GM19351 (cell line): ENCODE results near the gene TAS2R50.

ENCODE experiments used
- ATAC-seq: cut with Tn5 transposase; IDR thresholded peaks from one replicate; pipeline ENCODE4 v1.9.1; 2021; ENCODE audit warnings: mild to moderate bottlenecking, moderate library complexity; ENCODE audit not compliant: unreplicated experiment

TAS2R50 gene

DNA sequence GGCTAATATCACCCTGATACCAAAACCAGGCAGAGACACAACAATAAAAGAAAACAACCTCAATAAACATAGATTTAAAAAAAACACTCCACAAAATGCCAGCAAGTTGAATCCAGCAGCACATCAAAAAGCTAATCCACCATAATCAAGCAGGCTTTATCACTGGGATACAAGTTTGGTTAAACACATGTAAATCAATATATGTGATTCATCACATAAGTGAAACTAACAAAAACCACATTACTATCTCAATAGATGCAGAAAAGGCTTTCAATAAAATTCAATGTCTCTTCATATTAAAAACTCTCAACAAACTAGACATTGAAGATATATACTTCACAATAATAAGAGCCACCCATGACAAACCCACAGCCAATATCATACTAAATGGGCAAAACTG, 30.6 kb downstream of the TAS2R50 start:
- ATAC-seq: no peak

DNA sequence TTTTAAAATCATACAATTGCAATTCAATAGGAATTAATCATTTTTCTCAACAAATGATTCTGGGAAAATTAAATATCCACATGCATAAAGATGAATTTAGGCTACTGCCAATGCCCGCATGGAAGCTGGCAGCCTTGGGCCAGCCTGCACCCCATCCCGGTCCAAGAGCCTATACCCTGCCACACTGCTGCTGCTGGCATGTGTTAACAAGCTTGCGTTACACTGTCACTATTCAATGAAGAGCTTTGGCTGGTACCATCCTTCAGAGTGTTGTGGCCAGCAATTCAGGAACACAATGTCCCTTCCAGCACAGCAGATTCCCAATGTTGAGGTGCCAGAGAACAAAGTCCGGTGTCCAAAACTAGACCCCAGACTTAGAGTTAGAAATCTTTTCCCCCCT, 34.1 kb downstream of the TAS2R50 start:
- ATAC-seq: no peak

DNA sequence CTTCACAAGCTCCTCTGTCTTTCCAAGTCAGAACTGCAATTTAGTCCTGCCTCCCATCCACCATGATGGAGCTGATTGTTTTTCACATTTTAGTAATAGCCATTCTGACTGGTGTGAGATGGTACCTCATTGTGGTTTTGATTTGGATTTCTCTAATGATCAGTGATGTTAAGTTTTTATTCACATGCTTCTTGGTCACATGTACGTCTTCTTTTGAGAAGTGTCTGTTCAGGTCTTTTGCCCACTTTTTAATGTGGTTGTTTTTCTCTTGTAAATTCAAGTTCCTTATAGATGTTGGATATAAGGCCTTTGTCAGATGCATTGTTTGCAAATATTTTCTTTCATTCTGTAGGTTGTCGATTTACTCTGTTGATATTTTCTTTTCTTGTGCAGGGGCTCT, 43.5 kb downstream of the TAS2R50 start:
- no peak for ATAC-seq

DNA sequence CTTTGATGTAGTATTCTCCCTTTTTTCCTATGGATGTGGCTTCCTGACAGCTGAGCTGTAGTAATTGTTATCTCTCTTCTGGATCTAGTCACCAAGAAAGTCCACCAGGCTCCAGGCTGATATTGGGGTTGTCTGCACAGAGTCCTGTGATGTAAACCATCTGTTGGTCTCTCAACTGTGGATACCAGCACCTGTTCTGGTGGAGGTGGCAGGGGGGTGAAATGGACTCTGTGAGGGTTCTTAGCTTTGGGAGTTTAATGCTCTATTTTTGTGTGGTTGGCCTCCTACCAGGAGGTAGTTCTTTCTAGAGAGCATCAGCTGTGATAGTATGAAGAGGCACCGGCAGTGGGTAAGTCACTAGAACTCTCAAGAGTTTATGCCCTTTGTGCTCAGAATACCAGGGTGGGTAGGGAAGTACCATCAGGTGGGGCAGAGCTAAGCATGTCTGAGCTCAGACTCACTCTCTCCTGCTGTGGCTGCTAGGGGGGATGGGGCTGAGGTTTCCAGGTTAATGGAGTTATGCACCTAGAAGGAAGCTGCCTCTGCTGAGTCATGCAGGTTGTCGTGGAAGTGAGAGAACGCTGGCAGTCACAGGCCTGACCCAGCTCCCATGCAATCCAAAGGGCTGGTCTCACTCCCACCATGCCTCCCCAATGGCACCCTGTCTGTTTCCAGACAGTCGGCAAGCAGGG, 44.6 kb downstream of the TAS2R50 start:
- no peak for ATAC-seq

DNA sequence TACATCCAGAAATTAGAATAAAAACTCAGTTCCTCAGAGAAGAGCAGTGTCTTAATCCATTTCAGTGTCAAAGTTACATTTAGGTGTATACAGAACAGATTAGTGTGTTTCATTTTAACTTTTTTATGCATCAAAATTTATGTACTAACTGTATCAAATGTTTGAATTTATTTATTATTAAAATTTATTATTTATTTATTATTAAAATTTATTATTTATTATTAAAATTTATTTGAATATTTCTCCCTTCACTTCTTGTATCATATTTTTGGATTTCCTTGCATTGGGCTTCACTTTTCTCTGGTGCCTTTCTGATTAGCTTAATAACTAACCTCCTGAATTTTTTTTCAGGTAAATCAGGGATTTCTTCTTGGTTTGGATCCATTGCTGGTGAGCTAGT, 45.3 kb downstream of the TAS2R50 start:
- ATAC-seq: no peak

GRCh38 chr12:10940389-10940788, 46.3 kb downstream of the TAS2R50 start:
- ATAC-seq: no peak

GRCh38 chr12:10939163-10939562, 47.5 kb downstream of the TAS2R50 start, which contains the start of gene TAS2R14:
Gene TAS2R14, minus strand, starts transcription at chr12:10939263. Its CDS starts 56 bp downstream, at chr12:10939207.
- ATAC-seq: no peak

DNA sequence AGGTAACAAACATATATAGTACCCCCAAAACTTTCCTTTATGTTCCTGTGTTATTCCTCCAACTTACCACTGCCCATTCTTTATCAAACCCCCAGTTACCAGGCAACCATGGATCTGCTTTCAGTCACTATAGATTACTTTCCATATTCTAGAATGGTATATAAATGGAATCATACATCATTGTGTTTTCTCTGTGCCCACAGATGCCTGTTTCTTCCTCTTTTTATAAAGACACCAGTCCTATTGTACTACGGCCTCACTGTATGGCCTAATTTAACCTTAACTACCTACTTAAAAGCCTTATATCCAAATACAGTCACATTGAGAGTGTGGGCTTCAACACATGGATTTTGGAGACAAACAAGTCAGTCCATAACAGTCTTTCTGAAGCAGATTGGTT, 50.2 kb downstream of the TAS2R50 start:
- no peak for ATAC-seq
